Smooth muscle cell (in vitro differentiated cells): ENCODE measurements around the gene RTCA. TPM values are rescaled to one million over a fixed set of nuclear protein-coding genes. Genes with fewer than 3 reads are reported as not detected.

Source experiments
- DNase-seq: peaks from one replicate; lab custom pipeline; 2025; ENCODE audit not compliant: unreplicated experiment; lab: John Stamatoyannopoulos, UW
- H2AFZ ChIP-seq: fragments of 200-600 bp; sonication (generic); 2 replicates; pipeline ENCODE4 v1.6.0; 2016; ENCODE audit warnings: antibody characterized with exemption, low read depth, mild to moderate bottlenecking
- H3F3A ChIP-seq: fragments of 200-600 bp; sonication (generic); 2 replicates; pipeline ENCODE4 v1.6.0; 2017; ENCODE audit warnings: antibody characterized with exemption, low read depth
- H3K27ac ChIP-seq: fragments of 200-600 bp; sonication (generic); 2 replicates; pipeline ENCODE4 v1.5.1; 2016; ENCODE audit warnings: low read depth, mild to moderate bottlenecking
- H3K27me3 ChIP-seq: fragments of 200-600 bp; sonication (generic); 2 replicates; pipeline ENCODE4 v1.6.1; 2016; ENCODE audit warnings: low read depth, mild to moderate bottlenecking
- H3K36me3 ChIP-seq: fragments of 200-600 bp; sonication (generic); 2 replicates; pipeline ENCODE4 v1.5.1; 2016; ENCODE audit warnings: low read depth
- H3K4me1 ChIP-seq: fragments of 200-600 bp; sonication (generic); 2 replicates; pipeline ENCODE4 v1.5.1; 2016; ENCODE audit warnings: low read depth
- H3K4me2 ChIP-seq: fragments of 200-600 bp; sonication (generic); 2 replicates; pipeline ENCODE4 v1.6.0; 2016; ENCODE audit warnings: mild to moderate bottlenecking
- H3K4me3 ChIP-seq: fragments of 200-600 bp; sonication (generic); 2 replicates; pipeline ENCODE4 v1.5.1; 2016; ENCODE audit warnings: mild to moderate bottlenecking
- H3K79me2 ChIP-seq: fragments of 200-600 bp; sonication (generic); 2 replicates; pipeline ENCODE4 v1.6.0; 2016; ENCODE audit warnings: low read depth, mild to moderate bottlenecking
- H3K9ac ChIP-seq: fragments of 200-600 bp; sonication (generic); 2 replicates; pipeline ENCODE4 v1.6.0; 2016; ENCODE audit warnings: low read depth
- H3K9me3 ChIP-seq: fragments of 200-600 bp; sonication (generic); replicated peaks from 2 replicates; pipeline ENCODE4 v1.5.1; 2016; ENCODE audit warnings: low read depth
- H4K20me1 ChIP-seq: fragments of 200-600 bp; sonication (generic); 2 replicates; pipeline ENCODE4 v1.6.0; 2016; ENCODE audit warnings: low read depth
- CTCF ChIP-seq: fragments of 200-600 bp; sonication (generic); IDR thresholded peaks from 2 replicates; pipeline ENCODE4 v1.5.1; 2017; ENCODE audit warnings: borderline replicate concordance, mild to moderate bottlenecking, antibody characterized with exemption; ENCODE audit not compliant: insufficient read depth, poor library complexity, severe bottlenecking
- WGBS: methylation state at CpG from one replicate; pipeline ENCODE4 v1.1.7; 2016; ENCODE audit warnings: low lambda C conversion rate; 5-methylcytosine and 5-hydroxymethylcytosine counted together
- microRNA counts: library from miRNA; unstranded; fragments of <30 nt; microRNA quantifications from one replicate; lab custom pipeline; 2016
- microRNA-seq: library from miRNA; unstranded; fragments of <30 nt; microRNA quantifications from one replicate; pipeline ENCODE4, GENCODE V29; 2016; ENCODE audit warnings: borderline number of aligned reads
- polyA plus RNA-seq: library from polyadenylated mRNA; unstranded; fragments of >200 nt; fragmentation: Nextera tagmentation; extraction: Ambion mirVana; gene quantifications from 2 replicates; pipeline ENCODE4 v1.2.1, GENCODE V29; 2016
- small RNA-seq: library from RNA; depleted of rRNA; stranded (forward); fragments of <200 nt; gene quantifications from one replicate; pipeline ENCODE3, GENCODE V24; 2014
- total RNA-seq: library from RNA; depleted of rRNA; stranded (reverse); fragments of >200 nt; gene quantifications from 2 replicates; pipeline ENCODE4 v1.2.3, GENCODE V29; 2014

Gene RTCA
- total and polyA plus RNA-seq, 2 experiments from 2014 or later: 51.7 to 67.5 TPM

DNA sequence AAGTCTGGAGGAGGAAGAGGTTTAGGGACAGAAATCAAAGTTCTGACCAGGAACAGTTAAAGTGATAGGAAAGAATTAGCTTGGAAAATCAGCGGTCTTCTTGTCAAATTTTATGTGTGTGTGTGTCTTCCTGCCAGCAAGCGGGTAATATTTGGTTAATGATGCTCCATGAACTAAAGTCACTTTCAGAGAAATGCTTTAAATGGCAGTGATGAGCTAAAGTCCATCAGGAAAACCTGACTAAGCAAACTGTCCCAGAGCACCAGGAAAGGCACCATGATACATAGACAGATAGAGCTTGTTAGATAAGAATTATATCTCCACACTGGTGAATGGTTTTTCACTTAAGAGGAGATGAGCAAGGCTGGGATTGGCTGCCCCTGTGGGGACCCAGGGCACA is 76.3 kb downstream of the RTCA start:
- no peak overlapping the region for H3K27ac ChIP-seq
- WGBS: 92% methylated on average over 2 of the region's 2 CpGs
- H3K9me3 ChIP-seq: no peaks in the 10 kb centered on the region
- no peaks in the 10 kb centered on the region for H4K20me1 ChIP-seq
- DNase-seq: no peak
- H3K4me2 ChIP-seq: no peak overlapping the region
- no peaks in the 10 kb centered on the region for H3K36me3 ChIP-seq
- no peaks in the 10 kb centered on the region for H3K27me3 ChIP-seq
- no peaks in the 10 kb centered on the region for H3K79me2 ChIP-seq
- H2AFZ ChIP-seq: no peak overlapping the region
- H3K9ac ChIP-seq: no peak overlapping the region
- H3F3A ChIP-seq: no peaks in the 10 kb centered on the region
- no peak overlapping the region for H3K4me3 ChIP-seq
- TF ChIP-seq CTCF: no peak
- H3K4me1 ChIP-seq: no peaks in the 10 kb centered on the region

MicroRNA genes within 50 kb of the gene (microRNA counts, 767-probe panel; counts per million panel counts)
- 183 counts per million for microRNA hsa-miR-553 (lab: Ali Mortazavi, UCI)

Small RNA genes lying within 50 kb of the gene (microRNA-seq; reads per million reads assigned to microRNA genes)
- gene MIR553: not detected

Small RNA genes lying within 50 kb of the gene (small RNA-seq; reads per million reads assigned to genes)
- gene AL445928.1 (not detected), gene MIR553 (not detected)

Other genes with a start within 250 kb of the RTCA start
- 6.0 and 6.1 TPM in 2 replicates for gene SASS6, start 133.3 kb upstream of the RTCA start, total RNA-seq
- 1.4 and 1.9 TPM in 2 replicates for gene SASS6, start 133.3 kb upstream of the RTCA start, polyA plus RNA-seq
- gene TRMT13, start 133.1 kb upstream of the RTCA start, total RNA-seq: 15.7 and 18.5 TPM in 2 replicates
- gene TRMT13, start 133.1 kb upstream of the RTCA start, polyA plus RNA-seq: 6.2 and 10.0 TPM in 2 replicates
- gene LRRC39, start 88.0 kb upstream of the RTCA start, total RNA-seq: 0.09 and 0.13 TPM in 2 replicates
- 0.34 TPM in 1 of 2 replicates, not detected in the other for gene LRRC39, start 88.0 kb upstream of the RTCA start, polyA plus RNA-seq
- gene DBT, start 16.4 kb upstream of the RTCA start, total RNA-seq: 9.0 and 17.1 TPM in 2 replicates
- 3.8 and 4.3 TPM in 2 replicates for gene DBT, start 16.4 kb upstream of the RTCA start, polyA plus RNA-seq
- 8.1 and 15.9 TPM in 2 replicates for gene CDC14A, start 86.3 kb downstream of the RTCA start, total RNA-seq
- 2.8 and 9.1 TPM in 2 replicates for gene CDC14A, start 86.3 kb downstream of the RTCA start, polyA plus RNA-seq